ENCODE results near the gene CNPY3. TPM values are rescaled to one million over a fixed set of nuclear protein-coding genes. Genes with fewer than 3 reads are reported as not detected.
"Not testable (repeated sequence)": the region's sequence is repeated elsewhere in the genome, so short reads cannot be mapped to it uniquely, and the experiment has no call there.

CNPY3 gene
- total RNA-seq, 2 donors from 2014 or later: 20.8 to 33.7 TPM

DNA sequence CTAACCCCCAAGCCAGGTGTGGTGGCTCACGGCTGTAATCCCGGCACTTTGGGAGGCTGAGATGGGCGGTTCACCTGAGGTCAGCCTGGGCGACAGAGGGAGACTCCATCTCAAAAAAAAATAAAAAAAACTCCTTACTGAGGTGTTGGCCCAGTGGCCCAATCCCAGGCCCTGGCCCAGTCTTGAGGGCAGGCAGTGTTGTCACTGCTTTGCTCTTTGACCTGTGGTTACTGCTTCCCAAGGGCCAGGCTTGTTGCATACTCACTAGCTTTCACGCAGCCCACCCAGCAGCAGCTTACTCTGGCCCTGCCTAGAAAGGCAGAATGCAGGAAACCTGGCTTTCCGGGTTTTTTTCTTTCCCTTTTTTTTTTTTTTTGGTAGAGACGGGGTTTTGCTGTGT is 13.2 kb downstream of the CNPY3 start:
- intact Hi-C loops (cut with DNase I): no loop called here
- no peak for DNase-seq (ENCODE audit: low spot score)

DNA sequence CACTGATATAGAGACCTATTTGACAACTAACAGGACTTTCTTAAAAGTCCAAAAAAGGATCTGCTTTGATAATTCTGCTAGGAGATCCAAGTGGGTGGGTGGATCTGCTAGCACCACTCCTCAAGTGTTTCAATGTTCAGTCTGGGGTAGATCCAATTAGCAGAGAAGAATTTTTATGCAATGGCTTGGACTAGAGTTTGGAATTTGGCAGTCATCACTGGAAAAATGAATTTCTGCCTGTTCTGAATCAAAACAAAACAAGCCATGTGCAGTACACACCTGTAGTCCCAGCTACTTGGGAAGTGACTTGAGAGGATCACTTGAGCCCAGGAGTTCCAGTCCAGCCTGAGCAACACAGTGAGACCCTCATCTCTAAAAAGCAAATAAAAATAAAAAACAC is 18.7 kb downstream of the CNPY3 start:
- DNase-seq (ENCODE audit: low spot score): no peak
- intact Hi-C loops (cut with DNase I): no loop called here

DNA sequence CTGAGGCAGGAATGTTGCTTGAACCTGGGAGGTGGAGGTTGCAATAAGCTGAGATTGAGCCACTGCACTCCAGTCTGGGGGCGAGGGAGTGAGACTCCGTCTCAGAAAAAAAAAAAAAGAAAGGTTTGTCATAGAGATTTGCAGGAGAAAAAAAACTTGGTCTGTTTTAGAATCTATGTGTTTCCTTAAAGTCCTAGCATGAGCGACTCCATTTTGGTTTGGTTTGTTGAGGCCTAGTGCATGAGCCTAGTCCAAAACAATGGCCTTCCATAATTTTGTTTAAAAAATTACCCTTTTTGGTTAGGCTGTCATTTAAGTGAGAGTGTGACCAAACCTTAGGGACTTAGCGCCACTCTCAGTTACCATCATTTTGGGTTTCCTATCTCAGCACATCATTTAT is 23.1 kb downstream of the CNPY3 start:
- DNase-seq (ENCODE audit: low spot score): no peak
- intact Hi-C loops (cut with DNase I): no loop called here

DNA sequence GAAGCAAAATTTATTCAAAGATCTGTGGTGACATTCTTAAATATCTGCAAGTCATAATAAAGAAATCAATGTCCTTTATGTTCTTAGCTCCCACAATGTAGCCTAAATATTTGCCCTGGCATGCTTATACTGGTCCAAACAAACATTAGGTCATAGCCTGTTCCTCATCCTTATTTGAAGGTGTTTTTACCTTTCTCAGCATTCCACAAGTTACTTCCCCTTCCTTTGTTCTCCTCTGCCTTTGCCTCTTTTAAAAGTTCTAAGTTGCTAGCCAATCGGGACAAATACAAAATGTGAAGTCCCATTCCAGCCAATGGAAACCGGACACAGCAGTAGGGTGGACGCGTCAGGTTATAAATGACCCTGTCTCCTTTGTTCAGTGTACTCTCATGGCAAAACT is 25.1 kb downstream of the CNPY3 start:
- intact Hi-C loops (cut with DNase I); DNase-seq (ENCODE audit: low spot score): not testable (repeated sequence)

DNA sequence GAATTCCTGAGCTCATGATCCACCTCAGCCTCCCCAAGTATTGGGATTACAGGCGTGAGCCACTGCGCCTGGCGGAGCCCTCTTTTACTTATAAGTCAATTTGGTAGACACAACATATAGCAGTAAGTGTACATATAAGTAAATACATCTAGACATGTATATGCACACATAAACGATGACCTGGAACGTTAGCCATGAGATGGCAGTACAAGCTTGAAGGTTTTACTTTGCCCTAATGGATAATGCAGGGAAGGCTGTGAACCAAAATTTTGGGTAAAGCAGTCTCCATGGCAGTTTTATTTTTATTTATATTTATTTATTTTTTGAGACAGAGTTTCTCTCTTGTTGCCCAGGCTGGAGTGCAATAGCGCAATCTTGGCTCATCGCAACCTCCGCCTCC is 28.8 kb downstream of the CNPY3 start:
- intact Hi-C loops (cut with DNase I): no loop called here

DNA sequence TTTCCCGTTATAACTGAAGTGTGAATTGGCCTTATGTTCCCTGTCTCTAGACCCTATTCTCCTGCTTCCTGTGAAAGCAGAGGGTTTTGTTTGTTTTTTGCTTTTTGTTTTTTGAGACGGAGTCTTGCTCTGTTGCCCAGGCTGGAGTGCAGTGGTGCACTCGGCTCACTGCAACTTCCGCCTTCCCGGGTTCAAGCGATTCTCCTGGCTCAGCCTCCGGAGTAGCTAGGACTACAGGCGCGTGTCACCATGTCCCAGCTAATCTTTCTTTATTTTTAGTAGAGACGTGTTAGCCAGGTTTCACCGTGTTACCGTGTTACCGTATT is 30.6 kb downstream of the CNPY3 start:
- intact Hi-C loops (cut with DNase I): no loop called here
- no peak for DNase-seq (ENCODE audit: low spot score)

More for the DNA sequence above, 28.8 kb downstream of the CNPY3 start:
- DNase-seq (ENCODE audit: low spot score): no peak

DNA sequence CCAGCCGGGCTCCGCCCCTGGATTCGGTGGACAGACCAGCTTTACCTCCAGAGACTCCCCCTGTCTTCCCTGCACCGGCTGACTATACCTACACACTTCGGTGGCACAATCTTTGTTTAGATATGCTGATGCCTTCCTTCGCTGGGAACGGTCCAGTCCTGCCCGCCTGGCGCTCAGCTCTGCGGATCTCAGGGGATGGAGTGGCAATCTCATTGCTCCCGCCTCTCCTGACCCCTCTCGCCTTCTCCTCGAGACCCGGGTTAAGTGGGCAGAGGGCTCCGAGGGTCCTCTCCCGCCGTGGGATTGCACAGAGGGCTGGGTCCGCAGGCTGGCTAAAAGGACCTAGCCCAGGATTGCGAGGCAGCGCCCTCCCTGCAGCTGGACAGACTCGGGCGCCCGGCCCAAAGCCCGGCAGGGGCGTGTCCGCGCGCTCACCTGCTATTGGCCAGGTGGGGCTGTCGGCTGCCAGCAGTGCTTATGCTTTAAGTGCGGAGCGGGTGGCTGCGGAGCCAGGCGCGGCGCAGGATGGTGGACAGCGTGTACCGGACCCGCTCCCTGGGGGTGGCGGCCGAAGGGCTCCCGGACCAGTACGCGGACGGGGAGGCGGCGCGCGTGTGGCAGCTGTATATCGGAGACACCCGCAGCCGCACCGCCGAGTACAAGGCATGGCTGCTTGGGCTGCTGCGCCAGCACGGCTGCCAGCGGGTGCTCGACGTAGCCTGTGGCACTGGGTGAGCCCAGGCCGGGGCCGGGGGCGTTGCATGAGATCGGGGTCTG is 31.2 kb downstream of the CNPY3 start, which contains the start of gene GNMT:
TSS of gene GNMT (plus strand) at position 512 of the 777 bp plus-strand sequence. CDS start at position 526, 14 bp downstream.
- DNase-seq (ENCODE audit: low spot score): no peak
- intact Hi-C loops (cut with DNase I): no loop called here

DNA sequence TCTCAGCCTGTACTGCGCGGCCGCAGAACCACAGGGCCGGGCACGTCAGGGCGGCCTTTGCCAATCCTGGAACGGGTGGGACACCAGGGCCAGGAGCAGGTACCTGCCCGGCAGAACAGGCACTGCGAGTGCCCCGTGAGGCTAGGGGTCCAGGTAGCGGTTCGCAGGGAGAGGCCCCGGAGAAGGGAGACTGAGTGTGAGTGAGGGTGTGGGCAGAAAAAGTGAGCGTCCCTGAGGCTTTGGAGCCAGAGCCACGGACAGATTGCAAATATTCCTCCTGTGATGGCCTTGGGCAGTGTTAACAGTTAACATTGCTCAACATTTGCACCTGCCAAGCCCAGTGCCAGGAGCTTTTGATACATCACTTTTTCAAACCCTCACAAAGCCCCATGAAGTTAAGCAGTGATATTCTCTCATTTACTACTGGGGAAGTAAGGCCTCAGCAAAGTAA is 31.8 kb downstream of the CNPY3 start:
- intact Hi-C loops (cut with DNase I): no loop called here
- DNase-seq (ENCODE audit: low spot score): no peak

DNA sequence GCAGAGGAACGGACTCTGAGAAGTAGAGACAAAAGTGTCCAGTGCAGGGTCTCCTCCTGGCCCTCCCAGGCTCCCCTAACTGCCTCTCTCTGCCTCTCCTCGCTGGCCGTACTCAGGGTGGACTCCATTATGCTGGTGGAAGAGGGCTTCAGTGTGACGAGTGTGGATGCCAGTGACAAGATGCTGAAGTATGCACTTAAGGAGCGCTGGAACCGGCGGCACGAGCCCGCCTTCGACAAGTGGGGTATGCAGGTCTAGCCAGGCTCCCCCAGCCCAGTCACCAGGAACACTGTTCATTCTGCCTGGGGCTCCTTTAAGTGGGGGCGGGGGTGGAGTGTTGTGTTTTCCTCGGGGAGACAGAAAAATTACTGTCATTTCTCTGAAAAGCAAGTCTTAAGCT is 32.8 kb downstream of the CNPY3 start:
- intact Hi-C loops (cut with DNase I): no loop called here
- DNase-seq (ENCODE audit: low spot score): no peak

DNA sequence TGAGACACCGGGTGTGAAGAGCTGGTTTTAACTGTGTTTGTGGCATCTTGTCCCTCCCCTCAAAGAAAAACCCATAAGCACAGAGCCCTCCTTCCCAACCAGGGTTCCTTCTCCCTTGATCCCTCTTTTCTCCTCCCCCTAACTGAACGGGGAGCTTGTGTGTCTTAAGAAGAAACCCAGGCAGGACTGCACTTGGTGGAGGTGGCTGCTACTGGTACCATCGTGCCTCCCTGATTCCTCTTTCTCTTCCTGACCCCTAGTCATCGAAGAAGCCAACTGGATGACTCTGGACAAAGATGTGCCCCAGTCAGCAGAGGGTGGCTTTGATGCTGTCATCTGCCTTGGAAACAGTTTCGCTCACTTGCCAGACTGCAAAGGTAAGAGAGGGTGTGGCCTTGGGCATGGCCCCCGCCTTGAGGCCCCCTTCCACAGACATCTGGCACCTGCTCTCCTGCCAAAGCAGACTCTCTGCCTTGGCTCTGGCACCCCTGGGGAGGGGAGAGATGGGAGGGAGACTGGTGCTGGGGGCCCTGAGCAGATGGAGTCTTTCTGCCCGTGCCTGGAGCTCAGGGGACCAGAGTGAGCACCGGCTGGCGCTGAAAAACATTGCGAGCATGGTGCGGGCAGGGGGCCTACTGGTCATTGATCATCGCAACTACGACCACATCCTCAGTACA is 33.4 kb downstream of the CNPY3 start:
- intact Hi-C loops (cut with DNase I): no loop called here
- DNase-seq (ENCODE audit: low spot score): no peak

DNA sequence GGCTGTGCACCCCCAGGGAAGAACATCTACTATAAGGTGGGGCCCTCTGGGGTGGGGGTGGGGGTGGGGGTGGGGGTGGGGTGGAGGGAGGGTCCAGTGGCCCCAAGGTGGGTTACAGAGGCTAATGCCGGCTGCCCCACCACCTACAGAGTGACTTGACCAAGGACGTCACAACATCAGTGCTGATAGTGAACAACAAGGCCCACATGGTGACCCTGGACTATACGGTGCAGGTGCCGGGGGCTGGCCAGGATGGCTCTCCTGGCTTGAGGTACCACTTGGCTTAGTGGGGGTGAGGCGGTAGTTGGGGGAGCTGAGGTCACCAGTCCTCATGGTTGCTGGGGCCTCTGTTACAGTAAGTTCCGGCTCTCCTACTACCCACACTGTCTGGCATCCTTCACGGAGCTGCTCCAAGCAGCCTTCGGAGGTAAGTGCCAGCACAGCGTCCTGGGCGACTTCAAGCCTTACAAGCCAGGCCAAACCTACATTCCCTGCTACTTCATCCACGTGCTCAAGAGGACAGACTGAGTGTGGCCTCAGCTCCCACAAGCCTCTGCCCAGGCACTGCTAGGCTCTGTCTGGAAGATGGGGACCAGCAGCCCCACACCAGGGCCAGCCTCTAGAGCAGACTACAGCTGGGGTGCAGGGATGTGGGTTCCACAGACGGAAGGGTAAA is 34.0 kb downstream of the CNPY3 start:
- intact Hi-C loops (cut with DNase I): no loop called here
- DNase-seq (ENCODE audit: low spot score): no peak

DNA sequence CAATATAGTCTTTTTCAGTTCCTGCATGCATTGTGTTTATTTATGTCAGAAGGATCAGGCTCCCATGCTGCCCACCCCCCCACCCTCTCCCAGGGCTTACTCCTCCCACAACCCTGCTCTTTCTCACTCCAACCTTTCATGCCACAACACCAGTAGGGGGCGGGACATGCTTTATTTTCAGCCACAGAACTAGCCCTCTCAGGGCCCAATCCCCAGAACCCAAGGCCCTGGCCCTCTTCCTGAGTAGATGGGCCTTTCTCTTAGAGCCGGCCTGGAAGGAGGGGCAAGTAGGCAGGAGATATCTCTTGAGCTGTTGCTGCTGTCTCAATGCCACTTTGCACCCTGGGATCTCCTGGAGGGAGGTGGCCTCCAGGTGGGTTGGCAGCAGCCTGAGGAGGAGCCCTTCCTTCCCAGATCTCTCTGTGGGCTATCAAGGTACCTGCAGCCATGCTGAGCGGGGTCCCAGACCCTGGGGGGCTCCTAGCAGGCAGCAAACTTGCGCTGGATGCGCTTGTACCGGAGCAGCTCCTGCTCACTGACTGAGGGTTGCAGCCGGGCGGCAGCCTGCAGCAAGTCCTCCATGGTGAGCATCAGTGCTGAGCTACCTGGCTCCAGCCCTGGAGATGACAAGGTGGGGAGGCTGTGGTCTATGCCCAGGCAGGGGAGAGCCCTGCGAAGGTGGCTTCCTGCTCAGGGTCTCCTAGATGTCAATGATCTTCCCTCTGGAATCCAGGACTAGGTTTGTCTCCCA is 34.8 kb downstream of the CNPY3 start:
- DNase-seq (ENCODE audit: low spot score): no peak
- intact Hi-C loops (cut with DNase I): no loop called here

DNA sequence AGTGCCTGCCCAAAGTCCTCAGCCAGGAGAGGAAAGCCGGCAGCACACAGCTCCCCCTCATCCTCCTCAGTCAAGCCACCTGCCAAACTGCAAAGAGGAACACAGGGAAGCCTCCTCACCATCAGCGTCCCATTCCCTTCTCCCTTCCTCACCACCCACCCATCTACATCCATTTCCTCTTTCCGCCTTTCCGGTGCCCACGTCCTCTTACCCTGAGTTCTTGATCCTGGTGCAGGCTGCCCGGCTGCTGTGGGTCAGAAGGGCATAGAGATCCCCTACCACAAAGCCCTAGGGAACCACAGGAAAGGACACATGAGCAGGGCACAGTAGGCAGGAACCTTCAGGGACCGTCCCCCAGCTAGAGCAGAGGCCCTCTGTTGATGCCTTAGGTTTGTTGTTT is 37.3 kb downstream of the CNPY3 start:
- intact Hi-C loops (cut with DNase I): no loop called here
- no peak for DNase-seq (ENCODE audit: low spot score)

DNA sequence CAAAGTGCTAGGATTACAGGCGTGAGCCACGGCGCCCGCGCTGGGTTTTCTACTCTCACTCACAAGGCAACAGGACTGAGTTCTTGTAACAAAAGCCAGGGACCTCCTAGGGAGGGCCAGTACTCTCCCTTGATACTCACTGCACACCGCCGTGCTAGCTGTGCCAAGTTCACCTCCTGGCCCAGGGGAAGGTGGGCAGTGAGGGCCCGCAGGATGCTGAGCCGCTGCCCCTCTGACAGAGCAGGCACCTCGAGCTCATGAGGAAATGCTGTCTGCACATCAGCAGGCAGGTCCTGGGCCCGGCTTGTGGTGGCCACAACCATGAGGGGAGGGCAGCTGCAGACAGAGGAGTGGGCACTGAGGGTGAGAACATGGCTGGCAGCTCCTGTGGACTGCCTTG is 37.9 kb downstream of the CNPY3 start:
- DNase-seq (ENCODE audit: low spot score): no peak
- intact Hi-C loops (cut with DNase I): no loop called here

DNA sequence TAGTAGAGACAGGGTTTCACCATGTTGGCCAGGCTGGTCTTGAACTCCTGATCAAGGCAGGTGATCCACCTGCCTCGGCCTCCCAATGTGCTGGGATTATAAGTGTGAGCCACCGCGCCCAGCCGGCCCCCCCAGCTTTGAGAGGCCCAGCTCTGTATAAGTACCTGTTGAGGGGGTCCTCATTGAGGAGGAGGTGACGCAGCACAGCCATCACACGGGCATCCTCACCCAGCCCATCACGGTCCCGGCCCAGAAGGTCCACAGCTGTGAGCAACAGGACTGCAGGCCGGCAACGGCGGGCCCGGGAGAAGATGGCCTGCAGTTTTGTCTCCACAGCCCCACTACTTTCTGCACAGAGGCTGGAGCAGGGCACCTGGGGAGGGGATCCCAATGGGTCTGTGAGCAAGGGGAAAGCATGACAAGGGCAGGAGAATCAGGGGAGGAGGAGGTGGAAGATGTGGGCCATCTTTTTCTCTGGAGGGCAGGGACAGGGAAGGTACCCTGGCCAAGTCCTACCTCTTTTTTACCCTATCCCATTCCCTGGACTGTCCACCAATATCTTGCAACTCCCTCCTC is 38.9 kb downstream of the CNPY3 start:
- intact Hi-C loops (cut with DNase I): no loop called here
- DNase-seq (ENCODE audit: low spot score): no peak

DNA sequence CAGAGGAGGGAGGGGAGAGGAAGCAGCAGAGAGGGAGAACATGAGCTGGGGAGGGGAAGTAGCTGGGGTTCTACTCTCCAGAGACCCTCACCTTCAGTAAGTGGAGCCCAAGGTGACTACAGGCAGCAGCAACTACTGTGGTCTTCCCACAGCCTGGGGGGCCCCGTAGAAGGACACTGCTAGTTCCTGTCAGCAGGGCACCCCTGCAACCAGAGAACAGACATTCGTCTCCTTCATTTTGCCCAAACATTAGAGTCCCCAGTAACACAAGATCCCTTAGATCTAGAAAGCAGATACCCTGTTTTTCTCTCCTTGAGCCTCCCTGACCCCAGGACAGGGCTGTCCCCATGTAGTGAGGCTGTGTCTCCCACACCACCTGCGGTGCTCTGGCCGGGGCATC is 39.5 kb downstream of the CNPY3 start:
- DNase-seq (ENCODE audit: low spot score): no peak
- intact Hi-C loops (cut with DNase I): no loop called here

DNA sequence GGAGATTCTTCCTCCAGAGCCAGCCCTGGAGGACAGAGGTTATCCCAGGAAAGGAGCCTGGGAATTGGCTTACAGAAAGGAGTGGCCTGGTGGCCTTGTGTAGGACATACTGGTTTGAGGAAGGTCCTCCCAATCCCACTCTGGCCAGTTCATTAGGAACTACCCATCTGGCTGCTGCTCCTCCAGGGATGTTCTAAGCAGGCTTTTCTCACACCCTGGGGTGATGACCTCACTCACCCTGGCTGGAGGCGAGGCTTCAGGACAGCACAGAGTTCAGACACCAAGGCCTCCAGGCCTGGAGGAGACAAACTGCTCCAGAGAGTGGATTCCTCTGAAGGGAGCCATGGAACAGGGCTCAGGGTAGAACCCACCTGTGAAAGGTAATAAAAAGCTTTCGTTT is 40.2 kb downstream of the CNPY3 start:
- intact Hi-C loops (cut with DNase I): no loop called here
- no peak for DNase-seq (ENCODE audit: low spot score)

DNA sequence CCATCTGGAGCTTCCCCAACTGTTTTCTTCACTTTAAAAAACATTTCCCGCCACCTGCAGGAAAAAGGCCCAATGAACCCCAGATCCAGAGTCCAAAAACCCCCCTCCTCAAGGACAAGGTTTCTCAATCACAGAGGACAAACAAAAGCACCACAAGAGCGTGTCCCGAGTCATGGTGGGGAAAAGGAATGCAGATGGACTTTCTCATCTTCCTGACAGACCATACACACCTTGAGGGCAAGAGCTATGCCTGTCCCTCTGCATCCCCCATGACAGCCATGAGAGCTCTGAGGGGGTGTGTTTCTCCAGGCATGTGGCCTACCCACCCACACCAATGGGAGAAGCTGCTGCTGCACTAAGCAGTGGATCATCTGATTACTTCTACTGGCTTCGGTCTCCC is 40.7 kb downstream of the CNPY3 start:
- intact Hi-C loops (cut with DNase I): no loop called here
- no peak for DNase-seq (ENCODE audit: low spot score)

DNA sequence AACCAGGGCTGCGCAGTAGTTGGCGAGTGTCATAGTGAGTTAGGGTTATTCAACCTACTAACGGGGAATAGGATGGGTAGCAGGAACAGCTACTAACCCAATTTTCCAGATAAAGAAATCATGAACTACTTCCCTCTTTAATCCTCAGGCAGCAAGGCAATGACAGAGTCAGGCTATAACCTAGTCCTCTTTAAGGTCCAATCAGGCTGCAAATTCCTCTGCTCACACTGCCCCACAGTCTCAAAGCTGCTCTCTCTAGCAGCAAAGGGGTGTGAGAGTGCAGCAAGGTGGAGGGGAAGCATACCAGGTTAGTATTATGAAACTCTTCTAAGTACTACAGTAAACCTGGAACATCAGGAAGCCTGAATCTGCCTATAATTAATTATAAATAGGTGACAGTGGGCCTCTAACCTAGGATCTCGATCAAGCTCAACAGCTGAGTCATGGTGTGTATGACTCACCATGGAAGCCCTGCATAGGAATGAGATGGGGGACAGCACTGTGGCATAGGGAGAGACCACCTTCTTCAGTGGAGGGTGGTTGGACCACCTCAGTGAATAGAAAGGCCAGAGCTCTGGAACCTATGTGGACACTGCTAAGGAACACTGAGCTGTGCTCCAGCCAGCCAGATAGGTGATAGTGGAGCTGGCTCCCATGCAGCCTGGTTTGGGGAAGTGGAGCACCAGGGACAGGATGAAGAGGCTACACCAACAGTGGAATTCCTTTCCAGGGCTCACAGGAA is 41.8 kb downstream of the CNPY3 start:
- intact Hi-C loops (cut with DNase I): no loop called here
- DNase-seq (ENCODE audit: low spot score): no peak
